Ectodermal cell (in vitro differentiated cells): Measurements from ENCODE around the gene DNAJC15.

Source experiments
- H3K27ac ChIP-seq: 2 replicates; pipeline ENCODE4 v1.7.0; 2013; ENCODE audit warnings: mild to moderate bottlenecking, low read depth, low read length; ENCODE audit not compliant: insufficient read depth, poor library complexity, severe bottlenecking
- H3K27me3 ChIP-seq: 2 replicates; pipeline ENCODE4 v1.7.0; 2013; ENCODE audit warnings: mild to moderate bottlenecking, low read length; ENCODE audit not compliant: insufficient read depth, control insufficient read depth, poor library complexity, severe bottlenecking
- H3K36me3 ChIP-seq: one replicate; pipeline ENCODE4 v1.7.0; 2013; ENCODE audit warnings: low read length; ENCODE audit not compliant: control insufficient read depth, insufficient read depth
- H3K4me1 ChIP-seq: one replicate; pipeline ENCODE4 v1.7.0; 2013; ENCODE audit warnings: low read length; ENCODE audit not compliant: control insufficient read depth, insufficient read depth
- H3K4me3 ChIP-seq: 2 replicates; pipeline ENCODE4 v1.7.0; 2013; ENCODE audit warnings: low read depth, low read length, control low read depth; ENCODE audit not compliant: insufficient read depth
- H3K9me3 ChIP-seq: 2 replicates; pipeline ENCODE4 v1.7.0; 2013; ENCODE audit warnings: mild to moderate bottlenecking, low read length, moderate library complexity; ENCODE audit not compliant: control insufficient read depth
- WGBS, 2 experiments: methylation state at CpG; one replicate each; pipeline ENCODE4 v1.1.7; 2013; ENCODE audit warnings: missing lambda C conversion rate in 2 of 2; 5-methylcytosine and 5-hydroxymethylcytosine counted together

DNAJC15 gene

DNA sequence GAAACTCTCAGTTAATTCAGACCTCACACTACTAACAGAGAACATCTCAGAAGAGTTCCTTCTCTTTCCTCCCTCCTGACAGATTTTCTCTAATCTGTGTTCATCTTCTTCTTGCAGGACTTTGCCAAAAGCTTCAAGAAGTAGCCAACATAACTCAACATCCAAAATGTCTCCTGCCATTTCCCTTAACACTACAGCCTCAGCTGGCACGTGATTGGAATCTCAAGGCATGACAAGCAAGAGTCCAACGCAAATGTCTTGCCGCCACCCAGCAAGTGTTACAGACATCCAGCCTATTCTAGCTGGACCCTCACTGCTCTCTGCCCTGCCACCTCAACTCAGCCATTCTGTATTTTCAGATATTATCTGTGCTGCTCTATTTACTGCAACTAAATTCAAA, 135.1 kb downstream of the DNAJC15 start:
- H3K36me3 ChIP-seq = no peaks in the 10 kb centered on the region

DNA sequence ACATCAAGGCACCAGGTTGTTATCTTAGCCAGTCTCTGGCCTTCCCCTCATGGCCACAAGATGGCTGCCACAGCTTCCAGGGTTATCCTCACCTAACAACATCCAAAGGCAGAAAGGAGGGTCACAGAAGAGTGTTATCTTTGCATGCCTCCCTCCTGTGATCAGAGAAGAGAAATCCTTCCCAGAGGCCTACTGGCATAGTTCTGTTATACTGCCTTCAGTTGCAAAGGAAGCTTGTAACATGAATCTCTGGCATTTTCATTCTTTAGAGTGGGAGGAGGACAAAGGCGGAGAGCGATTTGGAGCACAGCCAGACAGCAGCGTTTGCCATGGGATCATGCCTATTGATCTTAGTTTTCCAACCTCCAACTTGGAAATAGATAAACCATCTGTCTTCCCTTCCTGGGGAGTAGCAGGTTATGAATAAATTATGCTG, 135.7 kb downstream of the DNAJC15 start:
- Histone ChIP-seq H3K27ac (no peak overlapping the region), H3K27me3 (no peaks in the 10 kb centered on the region), H3K9me3 (no peaks in the 10 kb centered on the region), H3K4me1 (no peaks in the 10 kb centered on the region), H3K36me3 (no peaks in the 10 kb centered on the region), H3K4me3 (no peak overlapping the region)
- 75 to 80% methylated on average over 3 of the region's 3 CpGs for WGBS, 2 experiments

More for the DNA sequence above, 135.1 kb downstream of the DNAJC15 start:
- Histone ChIP-seq H3K4me3 (no peak overlapping the region), H3K27me3 (no peaks in the 10 kb centered on the region), H3K9me3 (no peaks in the 10 kb centered on the region), H3K4me1 (no peaks in the 10 kb centered on the region), H3K27ac (no peak overlapping the region)
- WGBS, 2 experiments = 92 to 96% methylated on average over 3 of the region's 3 CpGs
